ENCODE data around the gene HIPK4. TPM values are rescaled to one million over a fixed set of nuclear protein-coding genes. Genes with fewer than 3 reads are reported as not detected.

HIPK4 gene
- total RNA-seq, 1 experiment from 2014 or later: 0.74 TPM

GRCh38 chr19:40374084-40374483, 15.9 kb downstream of the HIPK4 start:
- Histone ChIP-seq H3K27me3 (ENCODE audit: insufficient read depth, low read length) (no peaks in the 10 kb centered on the region), H3K36me3 (ENCODE audit: control insufficient read depth in 1 of 2, insufficient read depth in 2 of 2, low read length in 2 of 2) (no peaks in the 10 kb centered on the region; a peak in 1 of 4 replicates), H3K9ac (ENCODE audit: low read length) (no peak overlapping the region), H3K27ac (ENCODE audit: low read depth, low read length) (no peak overlapping the region), H3K9me2 (ENCODE audit: insufficient read depth) (no peaks in the 10 kb centered on the region), H3K4me3 (replicated peaks in 1 of 2; ENCODE audit: low read depth in 1 of 2, low read length in 2 of 2) (no peak overlapping the region), H3K79me2 (ENCODE audit: insufficient read depth, low read length) (no peaks in the 10 kb centered on the region), H3K4me2 (ENCODE audit: low read length) (no peak overlapping the region), H3K9me3 (ENCODE audit: control insufficient read depth in 1 of 2, insufficient read depth in 1 of 2, low read depth in 1 of 2, low read length in 2 of 2) (no peaks in the 10 kb centered on the region), H2AFZ (ENCODE audit: low read depth, low read length, poor library complexity, severe bottlenecking) (no peak overlapping the region), H3K4me1 (ENCODE audit: control insufficient read depth in 1 of 2, insufficient read depth in 2 of 2, low read length in 2 of 2) (no peaks in the 10 kb centered on the region), H4K20me1 (ENCODE audit: insufficient read depth) (no peaks in the 10 kb centered on the region)
- DNase-seq (ENCODE audit: low read depth, low spot score) (no peak), ATAC-seq (no peak)
- TF ChIP-seq POLR2AphosphoS5 (IDR thresholded peaks at IDR 0.05; ENCODE audit: low read depth, low read length): no peak
- no peak for TF ChIP-seq EGR1 (IDR thresholded peaks at IDR 0.05; ENCODE audit: low read depth)
- TF ChIP-seq RAD21 (IDR thresholded peaks at IDR 0.05; ENCODE audit: low read depth): no peak
- TF ChIP-seq EZH2 (IDR thresholded peaks at IDR 0.05): no peak
- TF ChIP-seq ZNF274 (IDR thresholded peaks at IDR 0.05; ENCODE audit: low read depth, low read length): no peak
- no peak for TF ChIP-seq EZH2phosphoT487 (IDR thresholded peaks at IDR 0.05; ENCODE audit: borderline replicate concordance)
- no peak for TF ChIP-seq SIN3A (IDR thresholded peaks at IDR 0.05; ENCODE audit: low read depth)
- TF ChIP-seq, protein P1, sequence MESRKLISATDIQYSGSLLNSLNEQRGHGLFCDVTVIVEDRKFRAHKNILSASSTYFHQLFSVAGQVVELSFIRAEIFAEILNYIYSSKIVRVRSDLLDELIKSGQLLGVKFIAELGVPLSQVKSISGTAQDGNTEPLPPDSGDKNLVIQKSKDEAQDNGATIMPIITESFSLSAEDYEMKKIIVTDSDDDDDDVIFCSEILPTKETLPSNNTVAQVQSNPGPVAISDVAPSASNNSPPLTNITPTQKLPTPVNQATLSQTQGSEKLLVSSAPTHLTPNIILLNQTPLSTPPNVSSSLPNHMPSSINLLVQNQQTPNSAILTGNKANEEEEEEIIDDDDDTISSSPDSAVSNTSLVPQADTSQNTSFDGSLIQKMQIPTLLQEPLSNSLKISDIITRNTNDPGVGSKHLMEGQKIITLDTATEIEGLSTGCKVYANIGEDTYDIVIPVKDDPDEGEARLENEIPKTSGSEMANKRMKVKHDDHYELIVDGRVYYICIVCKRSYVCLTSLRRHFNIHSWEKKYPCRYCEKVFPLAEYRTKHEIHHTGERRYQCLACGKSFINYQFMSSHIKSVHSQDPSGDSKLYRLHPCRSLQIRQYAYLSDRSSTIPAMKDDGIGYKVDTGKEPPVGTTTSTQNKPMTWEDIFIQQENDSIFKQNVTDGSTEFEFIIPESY (IDR thresholded peaks at IDR 0.05; ENCODE audit: extremely low read depth, insufficient replicate concordance, low read length): no peak
- TF ChIP-seq FOSL1 (IDR thresholded peaks at IDR 0.05; ENCODE audit: low read depth): no peak
- intact Hi-C loops (cut with micrococcal nuclease): no loop called here
- RAD21 ChIA-PET (ENCODE audit: low non-redundant PET in 1 of 2, low total read pairs in 2 of 2, uncharacterized antibody in 2 of 2, unreplicated experiment in 2 of 2): no interaction called here
- no TSS peak for BruUV-seq (replicated peaks)
- CTCF ChIA-PET: no interaction called here
- POLR2A ChIA-PET: no interaction called here

- POLR2A ChIA-PET: no interaction called here
- intact Hi-C loops (cut with micrococcal nuclease): no loop called here
- Histone ChIP-seq H3K36me3 (ENCODE audit: control insufficient read depth in 1 of 2, insufficient read depth in 2 of 2, low read length in 2 of 2) (peaks cover 0 to 5% of the 10 kb centered on the region in 2 experiments; a peak in 2 of 4 replicates), H3K9me2 (ENCODE audit: insufficient read depth) (no peaks in the 10 kb centered on the region), H3K27ac (ENCODE audit: low read depth, low read length) (no peak overlapping the region), H3K4me2 (ENCODE audit: low read length) (no peak overlapping the region), H4K20me1 (ENCODE audit: insufficient read depth) (no peaks in the 10 kb centered on the region), H3K27me3 (ENCODE audit: insufficient read depth, low read length) (no peaks in the 10 kb centered on the region), H3K4me3 (replicated peaks in 1 of 2; ENCODE audit: low read depth in 1 of 2, low read length in 2 of 2) (no peak overlapping the region), H2AFZ (ENCODE audit: low read depth, low read length, poor library complexity, severe bottlenecking) (no peak overlapping the region), H3K9me3 (ENCODE audit: control insufficient read depth in 1 of 2, insufficient read depth in 1 of 2, low read depth in 1 of 2, low read length in 2 of 2) (no peaks in the 10 kb centered on the region), H3K9ac (ENCODE audit: low read length) (no peak overlapping the region), H3K79me2 (ENCODE audit: insufficient read depth, low read length) (no peaks in the 10 kb centered on the region), H3K4me1 (ENCODE audit: control insufficient read depth in 1 of 2, insufficient read depth in 2 of 2, low read length in 2 of 2) (no peaks in the 10 kb centered on the region)
- ATAC-seq: no peak
- TF ChIP-seq EZH2phosphoT487 (IDR thresholded peaks at IDR 0.05; ENCODE audit: borderline replicate concordance): no peak
- TF ChIP-seq ZNF274 (IDR thresholded peaks at IDR 0.05; ENCODE audit: low read depth, low read length): no peak
- TF ChIP-seq, protein P2, sequence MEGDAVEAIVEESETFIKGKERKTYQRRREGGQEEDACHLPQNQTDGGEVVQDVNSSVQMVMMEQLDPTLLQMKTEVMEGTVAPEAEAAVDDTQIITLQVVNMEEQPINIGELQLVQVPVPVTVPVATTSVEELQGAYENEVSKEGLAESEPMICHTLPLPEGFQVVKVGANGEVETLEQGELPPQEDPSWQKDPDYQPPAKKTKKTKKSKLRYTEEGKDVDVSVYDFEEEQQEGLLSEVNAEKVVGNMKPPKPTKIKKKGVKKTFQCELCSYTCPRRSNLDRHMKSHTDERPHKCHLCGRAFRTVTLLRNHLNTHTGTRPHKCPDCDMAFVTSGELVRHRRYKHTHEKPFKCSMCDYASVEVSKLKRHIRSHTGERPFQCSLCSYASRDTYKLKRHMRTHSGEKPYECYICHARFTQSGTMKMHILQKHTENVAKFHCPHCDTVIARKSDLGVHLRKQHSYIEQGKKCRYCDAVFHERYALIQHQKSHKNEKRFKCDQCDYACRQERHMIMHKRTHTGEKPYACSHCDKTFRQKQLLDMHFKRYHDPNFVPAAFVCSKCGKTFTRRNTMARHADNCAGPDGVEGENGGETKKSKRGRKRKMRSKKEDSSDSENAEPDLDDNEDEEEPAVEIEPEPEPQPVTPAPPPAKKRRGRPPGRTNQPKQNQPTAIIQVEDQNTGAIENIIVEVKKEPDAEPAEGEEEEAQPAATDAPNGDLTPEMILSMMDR (IDR thresholded peaks at IDR 0.05 in 2 of 3, conservative IDR thresholded peaks at IDR 0.05 in 1 of 3; ENCODE audit: borderline replicate concordance in 1 of 3, insufficient read depth in 1 of 3, low read depth in 2 of 3, low read length in 2 of 3): no peak
- no peak for TF ChIP-seq CEBPB (IDR thresholded peaks at IDR 0.05; ENCODE audit: low read depth)
- TF ChIP-seq, protein P1 (IDR thresholded peaks at IDR 0.05; ENCODE audit: extremely low read depth, insufficient replicate concordance, low read length): no peak
- no peak for TF ChIP-seq YY1 (IDR thresholded peaks at IDR 0.05; ENCODE audit: extremely low read depth, insufficient replicate concordance, low read depth, low read length)
- TF ChIP-seq CBX3 (IDR thresholded peaks at IDR 0.05; ENCODE audit: low read depth): no peak
- TF ChIP-seq, protein P3, sequence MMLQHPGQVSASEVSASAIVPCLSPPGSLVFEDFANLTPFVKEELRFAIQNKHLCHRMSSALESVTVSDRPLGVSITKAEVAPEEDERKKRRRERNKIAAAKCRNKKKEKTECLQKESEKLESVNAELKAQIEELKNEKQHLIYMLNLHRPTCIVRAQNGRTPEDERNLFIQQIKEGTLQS (IDR thresholded peaks at IDR 0.05): no peak
- no peak for TF ChIP-seq SIN3A (IDR thresholded peaks at IDR 0.05; ENCODE audit: low read depth)
- TF ChIP-seq ZFX (IDR thresholded peaks at IDR 0.05): no peak
- CTCF ChIA-PET: interaction anchor here (1.1 kb wide), 1 partner anchor 159 kb away, joined by 7 read pairs; no protein-coding TSS in a partner anchor
- RAD21 ChIA-PET (ENCODE audit: low non-redundant PET in 1 of 2, low total read pairs in 2 of 2, uncharacterized antibody in 2 of 2, unreplicated experiment in 2 of 2): no interaction called here
- no peak for DNase-seq (ENCODE audit: low read depth, low spot score)
- BruUV-seq (replicated peaks): no TSS peak
Measured at GRCh38 chr19:40371802-40372122, 18.2 kb downstream of the HIPK4 start.

All from HCT116 (cell line).